Thymus (tissue), 11 donors: ENCODE measurements around the gene CALM3. TPM values are rescaled to one million over a fixed set of nuclear protein-coding genes. Genes with fewer than 3 reads are reported as not detected.
A peak's percentile ranks its signal among the peaks of the same experiment; 100 is the strongest.
"Not testable (repeated sequence)": the region's sequence is repeated elsewhere in the genome, so short reads cannot be mapped to it uniquely, and the experiment has no call there.

ENCODE experiments used
- DNase-seq, 9 donors: peaks; one replicate each; pipeline ENCODE4 v3.0.0-alpha.2; 2013; ENCODE audit warnings: low spot score in 9 of 9, low read depth in 6 of 9, missing footprints in 1 of 9
- H3K27ac ChIP-seq, 2 donors: one replicate each; pipeline ENCODE4 v1.5.1; 2013; ENCODE audit warnings: control low read depth in 1 of 2, low read depth in 1 of 2, low read length in 1 of 2, mild to moderate bottlenecking in 1 of 2, moderate library complexity in 1 of 2
- H3K27me3 ChIP-seq, 2 donors: one replicate each; pipeline ENCODE4 v1.5.1; 2013; ENCODE audit warnings: low read length in 1 of 2; ENCODE audit not compliant: control insufficient read depth in 2 of 2, insufficient read depth in 1 of 2
- H3K36me3 ChIP-seq, 2 donors: one replicate each; pipeline ENCODE4 v1.5.1; 2013; ENCODE audit warnings: low read length in 1 of 2, mild to moderate bottlenecking in 1 of 2, moderate library complexity in 1 of 2; ENCODE audit not compliant: control insufficient read depth in 2 of 2, insufficient read depth in 2 of 2
- H3K4me1 ChIP-seq, 2 donors: one replicate each; pipeline ENCODE4 v1.5.1; 2013; ENCODE audit warnings: low read length in 2 of 2; ENCODE audit not compliant: control insufficient read depth in 2 of 2, insufficient read depth in 2 of 2
- H3K4me3 ChIP-seq, 2 donors: one replicate each; pipeline ENCODE4 v1.5.1; 2013; ENCODE audit warnings: low read length in 2 of 2, control low read depth in 1 of 2, mild to moderate bottlenecking in 1 of 2
- H3K9me3 ChIP-seq, 2 donors: one replicate each; pipeline ENCODE4 v1.5.1; 2013; ENCODE audit warnings: low read length in 1 of 2, mild to moderate bottlenecking in 1 of 2; ENCODE audit not compliant: control insufficient read depth in 2 of 2, insufficient read depth in 1 of 2
- WGBS: extraction: QIAGEN DNeasy Blood & Tissue Kit; methylation state at CpG from one replicate; pipeline ENCODE4 v1.1.7; 2013; 5-methylcytosine and 5-hydroxymethylcytosine counted together
- polyA plus RNA-seq: library from polyadenylated mRNA; stranded (reverse); fragments of 200-250 nt; gene quantifications from one replicate; pipeline ENCODE4 v1.2.3, GENCODE V29; 2013
- total RNA-seq: library from RNA; stranded (reverse); fragments of 120-200 nt; gene quantifications from one replicate; pipeline ENCODE4 v1.2.4, GENCODE V29; 2013
- donor health status: healthy.

The CALM3 gene
- total and polyA plus RNA-seq, 2 donors: 116 to 167 TPM

DNA sequence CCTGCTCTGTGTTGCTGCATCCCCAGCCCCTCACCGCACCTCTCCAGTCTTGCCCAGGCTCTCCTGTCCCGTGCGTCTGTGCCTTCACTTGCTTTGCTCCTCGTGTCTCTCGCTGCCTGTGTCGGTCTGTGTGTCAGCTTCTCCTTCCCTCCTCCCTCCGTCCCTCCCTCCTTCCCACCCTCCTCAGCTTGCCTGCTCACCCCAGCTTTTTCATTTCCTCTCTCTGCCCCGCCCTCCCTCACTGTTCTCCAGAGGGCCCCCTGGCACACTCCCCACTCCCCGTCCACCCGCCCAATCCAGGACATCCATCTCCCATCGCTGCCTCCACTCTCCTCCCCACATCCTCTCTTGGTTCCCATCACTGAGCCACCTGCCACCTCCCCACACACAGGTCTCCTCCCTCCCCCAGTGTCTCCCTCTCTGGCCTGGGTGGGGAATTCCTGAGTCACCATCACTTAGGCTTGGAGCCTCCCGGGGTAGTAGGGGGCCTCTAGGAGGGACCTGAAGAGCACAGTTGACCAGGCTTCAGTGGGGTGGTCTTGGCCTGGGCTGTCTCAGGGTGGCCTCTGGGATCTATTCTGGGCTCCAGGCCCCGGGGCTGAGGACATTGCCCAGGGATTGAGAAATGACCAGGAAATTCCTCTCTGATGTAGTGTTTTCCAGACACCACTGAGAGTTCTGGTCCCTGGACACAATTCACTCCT is 24.0 kb downstream of the CALM3 start, which contains the start of gene PTGIR:
Gene PTGIR (minus strand): TSS at position 132 of the 704 bp plus-strand sequence. CDS start 864 bp downstream, outside the sequence.
- WGBS: 19% methylated on average over 13 of the region's 13 CpGs
- Histone ChIP-seq H3K4me1 (peaks cover 11 to 50% of the 10 kb centered on the region in 2 donors), H3K27me3 (peaks cover 0 to 5% of the 10 kb centered on the region in 2 donors), H3K9me3 (no peaks in the 10 kb centered on the region), H3K4me3 (peak within 1 kb of the TSS in 1 of 2 donors; percentile 16), H3K27ac (peak within 1 kb of the TSS; percentile 13 to 57), H3K36me3 (no peaks in the 10 kb centered on the region)
- peak in 1 of 9 donors; percentile 37 for DNase-seq

DNA sequence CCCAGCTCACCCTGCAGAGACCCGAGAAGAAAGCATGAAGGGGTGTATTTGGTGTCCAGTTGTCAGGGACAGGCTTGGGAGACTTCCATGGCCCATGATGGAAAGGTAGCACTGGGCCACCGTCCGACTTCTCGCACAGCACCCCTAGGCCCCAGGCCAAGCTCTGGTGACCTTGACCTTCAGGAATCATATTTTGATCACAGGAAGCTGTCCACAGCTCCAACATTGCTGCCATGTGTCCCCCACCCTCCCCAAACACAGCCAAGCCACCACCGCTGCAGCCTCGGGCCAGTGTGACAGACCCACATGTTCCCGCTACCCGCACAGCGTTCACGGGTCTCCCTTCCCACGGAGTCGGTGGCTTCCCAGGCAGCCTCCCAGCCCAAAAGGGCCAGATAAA is 24.6 kb downstream of the CALM3 start:
- H3K4me1 ChIP-seq: peaks cover 7 to 44% of the 10 kb centered on the region in 2 donors
- WGBS: 95% methylated on average over 12 of the region's 12 CpGs
- H3K36me3 ChIP-seq: no peaks in the 10 kb centered on the region
- DNase-seq: no peak
- peaks cover 0 to 8% of the 10 kb centered on the region in 2 donors for H3K27me3 ChIP-seq
- H3K4me3 ChIP-seq: no peak overlapping the region
- H3K27ac ChIP-seq: peak overlapping the region in 1 of 2 donors; percentile 57
- no peaks in the 10 kb centered on the region for H3K9me3 ChIP-seq

DNA sequence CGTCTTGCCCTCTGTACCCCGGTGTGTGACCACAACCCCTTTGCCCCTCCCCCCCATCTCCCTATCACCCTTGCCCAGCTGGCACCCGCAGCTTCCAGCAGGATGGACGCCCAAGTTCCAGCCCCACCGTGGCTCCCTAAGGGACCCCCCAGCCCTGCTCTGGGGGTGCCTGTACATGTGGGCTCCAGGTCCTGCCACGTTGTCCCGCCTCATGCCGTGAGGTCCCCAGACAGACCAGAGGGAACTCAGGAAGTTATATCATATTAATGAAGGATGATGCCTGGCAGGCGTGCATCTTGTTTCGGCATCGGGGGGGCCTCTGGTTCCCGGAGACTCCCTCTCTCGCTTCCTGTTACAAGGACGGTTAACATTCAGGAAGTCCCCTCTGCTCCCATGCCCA is 25.3 kb downstream of the CALM3 start:
- 57% methylated on average over 14 of the region's 14 CpGs for WGBS
- no peak for DNase-seq
- peaks cover 7 to 42% of the 10 kb centered on the region in 2 donors for H3K4me1 ChIP-seq

DNA sequence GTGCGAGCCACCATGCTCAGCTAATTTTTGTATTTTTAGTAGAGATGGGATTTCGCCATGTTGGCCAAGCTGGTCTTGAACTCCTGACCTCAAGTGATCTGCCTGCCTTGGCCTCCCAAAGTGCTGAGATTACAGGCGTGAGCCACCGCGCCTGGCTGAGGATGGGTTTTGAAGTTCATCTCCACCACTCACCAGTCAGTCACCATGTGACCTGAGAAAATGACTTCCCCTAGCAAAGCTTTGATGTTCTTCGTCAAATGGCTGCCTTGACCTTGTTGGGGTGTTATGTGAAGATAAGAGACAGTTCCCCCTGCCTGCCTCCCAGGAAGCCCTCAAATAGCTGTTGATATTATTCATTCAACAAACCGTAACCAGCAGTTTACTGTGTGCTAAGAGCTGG is 27.8 kb downstream of the CALM3 start:
- not testable (repeated sequence) for H3K36me3 ChIP-seq, DNase-seq, H3K4me3 ChIP-seq, H3K27ac ChIP-seq, H3K9me3 ChIP-seq
- WGBS: 87% methylated on average over 7 of the region's 7 CpGs
- Histone ChIP-seq H3K4me1 (peaks cover 9 to 44% of the 10 kb centered on the region in 2 donors), H3K27me3 (peaks cover 0 to 31% of the 10 kb centered on the region in 2 donors)

More for the DNA sequence above, 25.3 kb downstream of the CALM3 start:
- Histone ChIP-seq H3K4me3 (no peak overlapping the region), H3K9me3 (no peaks in the 10 kb centered on the region), H3K27me3 (peaks cover 0 to 9% of the 10 kb centered on the region in 2 donors), H3K36me3 (no peaks in the 10 kb centered on the region), H3K27ac (no peak overlapping the region)

DNA sequence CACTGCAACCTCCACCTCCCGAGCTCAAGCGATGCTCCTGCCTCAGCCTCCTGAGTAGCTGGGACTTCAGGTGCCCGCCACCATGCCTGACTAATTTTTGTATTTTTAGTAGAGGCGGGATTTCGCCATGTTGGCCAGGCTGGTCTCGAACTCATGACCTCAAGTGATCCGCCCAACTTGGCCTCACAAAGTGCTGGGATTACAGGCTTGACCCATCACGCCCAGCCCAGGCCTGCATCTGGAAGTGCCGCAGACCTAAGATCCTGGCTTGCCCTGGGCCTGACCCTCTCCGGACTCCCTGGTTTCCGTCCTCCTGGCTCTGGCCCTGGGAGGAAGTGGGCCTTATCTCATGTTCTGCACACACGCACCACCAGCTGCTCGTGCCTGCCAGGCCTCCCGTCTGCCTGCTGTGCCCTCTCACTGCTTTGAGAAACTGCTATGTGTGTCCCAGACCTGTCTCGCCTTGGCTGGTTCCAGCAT is 28.5 kb downstream of the CALM3 start:
- WGBS: 83% methylated on average over 15 of the region's 15 CpGs
- DNase-seq: no peak
- H3K4me1 ChIP-seq: peaks cover 8 to 43% of the 10 kb centered on the region in 2 donors

DNA sequence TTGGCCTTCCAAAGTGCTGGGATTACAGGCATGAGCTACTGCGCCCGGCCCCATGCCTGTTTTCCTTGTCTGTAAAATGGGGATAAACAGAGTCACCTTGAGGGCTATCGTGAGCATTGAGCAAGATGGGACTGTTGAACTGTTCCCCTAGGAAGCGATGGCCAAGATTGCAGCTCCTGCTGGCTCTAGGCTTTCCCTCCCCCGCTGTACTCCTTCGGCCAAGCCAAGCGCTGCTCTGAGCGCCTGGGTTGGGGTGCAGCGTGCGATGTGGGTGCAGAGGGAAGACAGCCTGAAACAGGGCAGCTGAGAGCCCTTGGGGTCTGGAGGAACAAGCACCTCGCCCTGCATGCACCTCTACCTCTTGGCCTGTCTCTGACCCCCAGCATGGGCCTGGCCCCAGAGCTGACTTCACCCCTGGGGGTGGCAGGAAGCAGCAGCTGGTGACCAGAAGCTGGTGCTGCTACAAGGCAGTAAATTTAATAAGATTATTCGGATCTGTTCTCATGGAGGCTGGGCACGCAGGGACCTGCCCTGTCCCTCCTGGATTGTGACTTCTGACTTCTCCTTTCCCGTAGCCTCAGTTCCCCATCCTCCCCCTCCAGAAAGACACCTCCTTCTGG is 29.6 kb downstream of the CALM3 start:
- peaks cover 6 to 39% of the 10 kb centered on the region in 2 donors for H3K4me1 ChIP-seq
- 94% methylated on average over 14 of the region's 14 CpGs for WGBS

More for the DNA sequence above, 28.5 kb downstream of the CALM3 start:
- Histone ChIP-seq H3K27me3 (peaks cover 3 to 36% of the 10 kb centered on the region in 2 donors), H3K9me3 (no peaks in the 10 kb centered on the region), H3K36me3 (no peaks in the 10 kb centered on the region), H3K4me3 (no peak overlapping the region), H3K27ac (no peak overlapping the region)

DNA sequence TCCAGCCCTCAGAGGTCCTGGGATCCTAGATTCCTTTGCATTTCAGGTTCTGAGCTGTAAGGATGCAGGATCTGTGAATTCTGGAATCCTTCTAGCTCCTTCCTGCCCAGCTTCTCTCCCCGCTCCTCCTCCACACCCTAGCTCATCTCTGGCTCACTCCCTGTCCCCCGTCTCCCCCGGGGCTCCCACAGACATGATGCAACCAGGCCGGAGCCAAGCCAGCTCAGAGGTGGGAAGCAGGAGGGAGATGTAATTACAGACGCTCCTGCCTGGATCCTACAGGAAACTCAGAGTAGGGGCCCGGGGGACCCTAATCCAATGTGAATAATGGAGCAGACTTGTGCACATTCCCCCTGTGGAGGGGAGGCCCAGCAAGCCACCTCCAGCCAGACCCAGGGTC is 30.4 kb downstream of the CALM3 start:
- H3K27ac ChIP-seq: no peak overlapping the region
- no peaks in the 10 kb centered on the region for H3K36me3 ChIP-seq
- no peak overlapping the region for H3K4me3 ChIP-seq
- peaks cover 6 to 38% of the 10 kb centered on the region in 2 donors for H3K4me1 ChIP-seq
- DNase-seq: no peak
- 92% methylated on average over 6 of the region's 6 CpGs for WGBS
- H3K9me3 ChIP-seq: no peaks in the 10 kb centered on the region
- peaks cover 12 to 53% of the 10 kb centered on the region in 2 donors for H3K27me3 ChIP-seq

More for the DNA sequence above, 29.6 kb downstream of the CALM3 start:
- H3K9me3 ChIP-seq: no peaks in the 10 kb centered on the region
- H3K36me3 ChIP-seq: no peaks in the 10 kb centered on the region
- H3K27me3 ChIP-seq: peaks cover 9 to 45% of the 10 kb centered on the region in 2 donors
- no peak for DNase-seq
- no peak overlapping the region for H3K4me3 ChIP-seq
- no peak overlapping the region for H3K27ac ChIP-seq

DNA sequence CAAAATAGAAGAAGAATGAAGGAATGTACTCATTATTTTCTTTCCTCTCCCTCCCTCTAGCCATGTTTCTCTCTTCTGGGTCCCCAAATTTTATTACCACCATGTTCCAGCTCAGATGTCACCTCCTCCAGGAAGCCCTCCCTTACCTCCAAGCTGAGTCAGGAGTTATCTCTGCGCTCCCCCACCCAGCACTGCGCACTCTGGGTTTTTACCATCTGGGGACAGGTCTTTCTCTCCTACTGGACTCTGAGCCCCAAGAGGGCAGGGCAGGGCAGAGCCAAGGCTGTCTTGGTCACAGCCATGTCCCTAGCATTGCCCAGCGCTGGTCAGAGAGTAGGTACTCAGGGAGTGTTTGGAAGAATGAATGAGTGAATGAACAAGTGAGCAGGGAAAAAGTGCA is 32.0 kb downstream of the CALM3 start:
- peaks cover 15 to 69% of the 10 kb centered on the region in 2 donors for H3K27me3 ChIP-seq
- 97% methylated on average over 3 of the region's 3 CpGs for WGBS
- H3K4me1 ChIP-seq: peaks cover 6 to 41% of the 10 kb centered on the region in 2 donors

More for the DNA sequence above, 32.0 kb downstream of the CALM3 start:
- no peaks in the 10 kb centered on the region for H3K36me3 ChIP-seq
- DNase-seq: no peak
- H3K9me3 ChIP-seq: no peaks in the 10 kb centered on the region
- no peak overlapping the region for H3K4me3 ChIP-seq
- H3K27ac ChIP-seq: no peak overlapping the region
